ENCODE data around the gene PTPRN2.

DNA sequence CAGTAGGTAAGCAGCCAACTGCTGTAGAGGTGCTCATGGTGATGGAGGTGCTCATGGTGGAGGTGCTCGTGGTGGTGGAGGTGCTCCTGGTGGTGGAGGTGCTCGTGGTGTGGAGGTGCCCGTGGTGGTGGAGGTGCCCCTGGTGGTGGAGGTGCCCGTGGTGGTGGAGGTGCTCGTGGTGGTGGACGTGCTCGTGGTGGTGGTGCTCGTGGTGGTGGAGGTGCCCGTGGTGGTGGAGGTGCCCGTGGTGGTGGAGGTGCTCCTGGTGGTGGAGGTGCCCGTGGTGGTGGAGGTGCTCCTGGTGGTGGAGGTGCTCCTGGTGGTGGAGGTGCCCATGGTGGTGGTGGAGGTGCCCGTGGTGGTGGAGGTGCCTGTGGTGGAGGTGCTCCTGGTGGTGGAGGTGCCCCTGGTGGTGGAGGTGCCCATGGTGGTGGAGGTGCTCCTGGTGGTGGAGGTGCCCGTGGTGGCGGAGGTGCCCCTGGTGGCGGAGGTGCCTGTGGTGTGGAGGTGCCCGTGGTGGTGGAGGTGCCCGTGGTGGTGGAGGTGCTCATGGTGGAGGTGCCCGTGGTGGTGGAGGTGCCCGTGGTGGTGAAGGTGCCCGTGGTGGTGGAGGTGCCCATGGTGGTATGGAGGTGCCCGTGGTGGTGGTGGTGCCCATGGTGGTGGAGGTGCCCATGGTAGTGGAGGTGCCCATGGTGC, 517.3 kb downstream of the PTPRN2 start:
- TF ChIP-seq, protein P1, sequence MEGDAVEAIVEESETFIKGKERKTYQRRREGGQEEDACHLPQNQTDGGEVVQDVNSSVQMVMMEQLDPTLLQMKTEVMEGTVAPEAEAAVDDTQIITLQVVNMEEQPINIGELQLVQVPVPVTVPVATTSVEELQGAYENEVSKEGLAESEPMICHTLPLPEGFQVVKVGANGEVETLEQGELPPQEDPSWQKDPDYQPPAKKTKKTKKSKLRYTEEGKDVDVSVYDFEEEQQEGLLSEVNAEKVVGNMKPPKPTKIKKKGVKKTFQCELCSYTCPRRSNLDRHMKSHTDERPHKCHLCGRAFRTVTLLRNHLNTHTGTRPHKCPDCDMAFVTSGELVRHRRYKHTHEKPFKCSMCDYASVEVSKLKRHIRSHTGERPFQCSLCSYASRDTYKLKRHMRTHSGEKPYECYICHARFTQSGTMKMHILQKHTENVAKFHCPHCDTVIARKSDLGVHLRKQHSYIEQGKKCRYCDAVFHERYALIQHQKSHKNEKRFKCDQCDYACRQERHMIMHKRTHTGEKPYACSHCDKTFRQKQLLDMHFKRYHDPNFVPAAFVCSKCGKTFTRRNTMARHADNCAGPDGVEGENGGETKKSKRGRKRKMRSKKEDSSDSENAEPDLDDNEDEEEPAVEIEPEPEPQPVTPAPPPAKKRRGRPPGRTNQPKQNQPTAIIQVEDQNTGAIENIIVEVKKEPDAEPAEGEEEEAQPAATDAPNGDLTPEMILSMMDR (IDR thresholded peaks at IDR 0.05), result no peak
- no peak for TF ChIP-seq ZFX (IDR thresholded peaks at IDR 0.05; ENCODE audit: borderline replicate concordance)
